ENCODE measurements around the gene COL8A2.

Gene COL8A2

GRCh38 chr1:36081926-36082485, 43.0 kb downstream of the COL8A2 start:
- TF ChIP-seq GATA1 (IDR thresholded peaks at IDR 0.05; ENCODE audit: low read depth, low read length) (no peak), POLR2A (IDR thresholded peaks at IDR 0.05; ENCODE audit: low read length) (no peak)

GRCh38 chr1:36080801-36081200, 44.2 kb downstream of the COL8A2 start:
- TF ChIP-seq POLR2A (IDR thresholded peaks at IDR 0.05; ENCODE audit: low read length), result no peak
- TF ChIP-seq GATA1 (IDR thresholded peaks at IDR 0.05; ENCODE audit: low read depth, low read length), result no peak
- no peak for DNase-seq

More at GRCh38 chr1:36081926-36082485, 43.0 kb downstream of the COL8A2 start:
- no peak for DNase-seq

GRCh38 chr1:36080236-36080635, 44.8 kb downstream of the COL8A2 start:
- no peak for DNase-seq
- no peak for TF ChIP-seq POLR2A (IDR thresholded peaks at IDR 0.05; ENCODE audit: low read length)
- TF ChIP-seq GATA1 (IDR thresholded peaks at IDR 0.05; ENCODE audit: low read depth, low read length), result no peak

GRCh38 chr1:36076979-36077573, 47.9 kb downstream of the COL8A2 start:
- TF ChIP-seq GATA1 (IDR thresholded peaks at IDR 0.05; ENCODE audit: low read depth, low read length), result no peak
- TF ChIP-seq POLR2A (IDR thresholded peaks at IDR 0.05; ENCODE audit: low read length), result no peak

GRCh38 chr1:36070349-36070748, 54.7 kb downstream of the COL8A2 start:
- DNase-seq, result no peak
- TF ChIP-seq GATA1 (IDR thresholded peaks at IDR 0.05; ENCODE audit: low read depth, low read length) (no peak), POLR2A (IDR thresholded peaks at IDR 0.05; ENCODE audit: low read length) (no peak)

More at GRCh38 chr1:36076979-36077573, 47.9 kb downstream of the COL8A2 start:
- no peak for DNase-seq

- TF ChIP-seq GATA1 (IDR thresholded peaks at IDR 0.05; ENCODE audit: low read depth, low read length) (no peak), POLR2A (IDR thresholded peaks at IDR 0.05; ENCODE audit: low read length) (no peak)
- no peak for DNase-seq
These were observed 56.2 kb downstream of the COL8A2 start for GRCh38 chr1:36068866-36069265.

GRCh38 chr1:36067871-36068270, 57.2 kb downstream of the COL8A2 start:
- TF ChIP-seq GATA1 (IDR thresholded peaks at IDR 0.05; ENCODE audit: low read depth, low read length) (no peak), POLR2A (IDR thresholded peaks at IDR 0.05; ENCODE audit: low read length) (no peak)
- DNase-seq, result no peak

- DNase-seq, result no peak
- no peak for TF ChIP-seq POLR2A (IDR thresholded peaks at IDR 0.05; ENCODE audit: low read length)
These were observed 62.7 kb downstream of the COL8A2 start for GRCh38 chr1:36062315-36062714.

- TF ChIP-seq GATA1 (IDR thresholded peaks at IDR 0.05; ENCODE audit: low read depth, low read length), result no peak
- no peak for TF ChIP-seq POLR2A (IDR thresholded peaks at IDR 0.05; ENCODE audit: low read length)
- DNase-seq, result no peak
These were observed 69.3 kb downstream of the COL8A2 start for GRCh38 chr1:36055706-36056105.

GRCh38 chr1:36053978-36054377, 71.0 kb downstream of the COL8A2 start:
- DNase-seq, result no peak
- TF ChIP-seq GATA1 (IDR thresholded peaks at IDR 0.05; ENCODE audit: low read depth, low read length) (no peak), POLR2A (IDR thresholded peaks at IDR 0.05; ENCODE audit: low read length) (no peak)

GRCh38 chr1:36051821-36052220, 73.2 kb downstream of the COL8A2 start:
- TF ChIP-seq GATA1 (IDR thresholded peaks at IDR 0.05; ENCODE audit: low read depth, low read length), result no peak
- no peak for TF ChIP-seq POLR2A (IDR thresholded peaks at IDR 0.05; ENCODE audit: low read length)
- DNase-seq, result no peak
